HCT116 (cell line): Measurements from ENCODE around the gene PEX26. TPM values are rescaled to one million over a fixed set of nuclear protein-coding genes. Genes with fewer than 3 reads are reported as not detected.
"Not testable (repeated sequence)": the region's sequence is repeated elsewhere in the genome, so short reads cannot be mapped to it uniquely, and the experiment has no call there.

Experiments
- ATAC-seq: fragments of 200-7000 bp; cut with Tn5 transposase; 2 replicates; pipeline ENCODE4 v1.9.1; 2020; ENCODE audit warnings: mild to moderate bottlenecking, moderate library complexity
- BruUV-seq: library from RNA; stranded (reverse); fragments of 400-500 nt; replicated peaks from 2 replicates; lab custom pipeline; 2021; lab: Mats Ljungman, UMichigan
- CTCF ChIA-PET: fragments of 300-600 bp; sonication (Branson Sonifier 250); formaldehyde crosslinking; loops from one replicate; lab custom pipeline; 2021; ENCODE audit warnings: antibody characterized with exemption; lab: Charles Lee
- POLR2A ChIA-PET: fragments of 300-600, 350-600 bp; sonication (Branson Sonifier 250); formaldehyde crosslinking; loops from one replicate; lab custom pipeline; 2021; ENCODE audit warnings: antibody characterized with exemption; lab: Charles Lee
- RAD21 ChIA-PET, 2 experiments: fragments of 300-600 bp; sonication (Branson Sonifier 250); formaldehyde crosslinking; loops; one replicate each; lab custom pipeline; 2023; ENCODE audit warnings: low total read pairs in 2 of 2; ENCODE audit not compliant: uncharacterized antibody in 2 of 2, unreplicated experiment in 2 of 2, low non-redundant PET in 1 of 2; lab: Charles Lee
- DNase-seq: peaks from one replicate; pipeline ENCODE4 v3.0.0-alpha.2; 2010; ENCODE audit warnings: low read depth, low spot score
- H2AFZ ChIP-seq: fragments of 200-600 bp; shearing (Covaris generic), sonication (generic); 2 replicates; pipeline ENCODE4 v1.6.1; 2017; ENCODE audit warnings: low read depth, mixed run types, mixed read lengths, antibody characterized with exemption, low read length; ENCODE audit not compliant: poor library complexity, severe bottlenecking
- H3K27ac ChIP-seq: 2 replicates; pipeline ENCODE4 v1.5.1; 2012; ENCODE audit warnings: low read depth, low read length
- H3K27me3 ChIP-seq: fragments of 200-600 bp; sonication (generic); 2 replicates; pipeline ENCODE4 v1.6.1; 2016; ENCODE audit warnings: mixed run types, low read length, mixed read lengths; ENCODE audit not compliant: insufficient read depth
- H3K36me3 ChIP-seq, 2 experiments: fragments of 200-500 bp in 1 of 2; fragments of 200-600 bp in 1 of 2; sonication (Bioruptor generic) in 1 of 2; sonication (generic) in 1 of 2; 2 replicates each; pipeline versions ENCODE4 v1.5.1 to v1.6.1; 2014 to 2016; ENCODE audit warnings: low read length in 2 of 2, inconsistent platforms in 1 of 2, mixed read lengths in 1 of 2, mixed run types in 1 of 2; ENCODE audit not compliant: insufficient read depth in 2 of 2, control insufficient read depth in 1 of 2
- H3K4me1 ChIP-seq, 2 experiments: fragments of 200-600 bp in 1 of 2; sonication (generic) in 1 of 2; 2 replicates each; pipeline versions ENCODE4 v1.5.1 to v1.6.1; 2012 to 2017; ENCODE audit warnings: low read length in 2 of 2, inconsistent platforms in 1 of 2, mild to moderate bottlenecking in 1 of 2, mixed read lengths in 1 of 2, mixed run types in 1 of 2, moderate library complexity in 1 of 2; ENCODE audit not compliant: insufficient read depth in 2 of 2, control insufficient read depth in 1 of 2
- H3K4me2 ChIP-seq: fragments of 200-600 bp; sonication (generic); 2 replicates; pipeline ENCODE4 v1.6.1; 2017; ENCODE audit warnings: mixed run types, low read length, mixed read lengths
- H3K4me3 ChIP-seq, 2 experiments: fragments of 200-600 bp in 1 of 2; sonication (generic) in 1 of 2; replicated peaks in 1 of 2; 2 replicates each; pipeline ENCODE4 v1.5.1; 2011 to 2016; ENCODE audit warnings: low read length in 2 of 2, control low read depth in 1 of 2, low read depth in 1 of 2, mild to moderate bottlenecking in 1 of 2, mixed read lengths in 1 of 2, mixed run types in 1 of 2
- H3K79me2 ChIP-seq: fragments of 200-600 bp; sonication (generic); 2 replicates; pipeline ENCODE4 v1.6.1; 2017; ENCODE audit warnings: mild to moderate bottlenecking, mixed run types, low read length, moderate library complexity, mixed read lengths; ENCODE audit not compliant: insufficient read depth
- H3K9ac ChIP-seq: fragments of 200-600 bp; sonication (generic); 2 replicates; pipeline ENCODE4 v1.6.1; 2016; ENCODE audit warnings: low read length, mixed read lengths
- H3K9me2 ChIP-seq: fragments of 200-600 bp; sonication (generic), shearing (Covaris generic); 2 replicates; pipeline ENCODE4 v1.6.1; 2017; ENCODE audit warnings: mixed run types, mild to moderate bottlenecking, moderate library complexity; ENCODE audit not compliant: insufficient read depth
- H3K9me3 ChIP-seq, 2 experiments: fragments of 200-500 bp in 1 of 2; fragments of 200-600 bp in 1 of 2; sonication (Bioruptor generic) in 1 of 2; sonication (generic) in 1 of 2; 2 replicates each; pipeline ENCODE4 v1.6.1; 2014 to 2017; ENCODE audit warnings: low read length in 2 of 2, mixed read lengths in 2 of 2, inconsistent platforms in 1 of 2, low read depth in 1 of 2, mild to moderate bottlenecking in 1 of 2, mixed run types in 1 of 2, moderate library complexity in 1 of 2; ENCODE audit not compliant: control insufficient read depth in 1 of 2, insufficient read depth in 1 of 2
- H4K20me1 ChIP-seq: fragments of 200-600 bp; sonication (generic), shearing (Covaris generic); 2 replicates; pipeline ENCODE4 v1.6.1; 2017; ENCODE audit warnings: mixed run types, mild to moderate bottlenecking, moderate library complexity; ENCODE audit not compliant: insufficient read depth
- ATF3 ChIP-seq: IDR thresholded peaks from 2 replicates; pipeline ENCODE4 v1.6.1; 2012
- CBX3 ChIP-seq: IDR thresholded peaks from 2 replicates; pipeline ENCODE4 v1.6.1; 2012; ENCODE audit warnings: low read depth
- CEBPB ChIP-seq: IDR thresholded peaks from 2 replicates; pipeline ENCODE4 v1.6.1; 2012; ENCODE audit warnings: low read depth
- CTCF ChIP-seq, 3 experiments: fragments of 200-600 bp in 1 of 3; sonication (generic) in 1 of 3; IDR thresholded peaks in 2 of 3; conservative IDR thresholded peaks in 1 of 3; 2 replicates each; pipeline ENCODE4 v1.5.1; 2012 to 2017; ENCODE audit warnings: low read depth in 2 of 3, low read length in 2 of 3, antibody characterized with exemption in 1 of 3, borderline replicate concordance in 1 of 3, control low read depth in 1 of 3, mild to moderate bottlenecking in 1 of 3, mixed read lengths in 1 of 3, mixed run types in 1 of 3, moderate library complexity in 1 of 3; ENCODE audit not compliant: insufficient read depth in 1 of 3
- EGR1 ChIP-seq: IDR thresholded peaks from 2 replicates; pipeline ENCODE4 v1.6.1; 2012; ENCODE audit warnings: low read depth
- EZH2 ChIP-seq: fragments of 200-600 bp; sonication (generic); IDR thresholded peaks from 2 replicates; pipeline ENCODE4 v1.6.1; 2017; ENCODE audit warnings: antibody characterized with exemption, mixed run types
- EZH2phosphoT487 ChIP-seq: fragments of 200-600 bp; IDR thresholded peaks from 2 replicates; pipeline ENCODE4 v1.6.1; 2018; ENCODE audit warnings: antibody characterized with exemption, borderline replicate concordance
- JUND ChIP-seq: IDR thresholded peaks from 2 replicates; pipeline ENCODE4 v1.6.1; 2012
- POLR2A ChIP-seq: IDR thresholded peaks from 2 replicates; pipeline ENCODE4 v1.7.0; 2011; ENCODE audit warnings: borderline replicate concordance; ENCODE audit not compliant: insufficient read depth, insufficient read length; ENCODE audit errors: extremely low read depth
- SIN3A ChIP-seq: IDR thresholded peaks from 2 replicates; pipeline ENCODE4 v1.6.1; 2012; ENCODE audit warnings: low read depth
- SP1 ChIP-seq: IDR thresholded peaks from 2 replicates; pipeline ENCODE4 v1.6.1; 2012; ENCODE audit warnings: low read depth
- SRF ChIP-seq: IDR thresholded peaks from 2 replicates; pipeline ENCODE4 v1.6.1; 2012; ENCODE audit warnings: low read depth
- TCF7L2 ChIP-seq: IDR thresholded peaks from 2 replicates; pipeline ENCODE4 v1.7.0; 2011; ENCODE audit warnings: borderline replicate concordance, inconsistent platforms; ENCODE audit not compliant: insufficient read depth, insufficient read length; ENCODE audit errors: extremely low read depth
- ZBTB33 ChIP-seq: IDR thresholded peaks from 2 replicates; pipeline ENCODE4 v1.6.1; 2011; ENCODE audit warnings: mild to moderate bottlenecking, low read length, moderate library complexity; ENCODE audit not compliant: insufficient replicate concordance; ENCODE audit errors: extremely low read depth
- ZNF274 ChIP-seq: fragments of 200-500 bp; sonication (Bioruptor generic); IDR thresholded peaks from 2 replicates; pipeline ENCODE4 v1.6.1; 2014; ENCODE audit warnings: mild to moderate bottlenecking, low read depth, low read length, inconsistent platforms
- intact Hi-C: fragments of 100-400 bp; cut with micrococcal nuclease; formaldehyde crosslinking; loops from 2 replicates; pipeline ENCODE4 v1.10.0; 2022
- total RNA-seq: library from RNA; stranded (reverse); gene quantifications from one replicate; pipeline ENCODE4 v1.2.1, GENCODE V29; 2021; ENCODE audit not compliant: unreplicated experiment

PEX26 gene
- total RNA-seq, 1 experiment from 2014 or later: 26.4 TPM

GRCh38 chr22:18104566-18104965 is 26.8 kb downstream of the PEX26 start:
- TF ChIP-seq SIN3A (no peak), EZH2 (no peak), POLR2A (no peak), EZH2phosphoT487 (no peak), SRF (no peak), CTCF (IDR thresholded peaks at IDR 0.05 in 2 of 3, conservative IDR thresholded peaks at IDR 0.05 in 1 of 3; ENCODE audit: borderline replicate concordance in 1 of 3, insufficient read depth in 1 of 3, low read depth in 2 of 3, low read length in 2 of 3) (no peak), ZNF274 (no peak), CEBPB (no peak), JUND (no peak), ATF3 (no peak), EGR1 (no peak), SP1 (no peak), TCF7L2 (no peak), CBX3 (no peak), ZBTB33 (no peak)
- TF ChIP-seq, all 23 proteins: peak for 0
- no peaks in the 10 kb centered on the region for H3K9me2 ChIP-seq
- ChIA-PET POLR2A (no interaction called here), RAD21 (no interaction called here), CTCF (no interaction called here)
- no peaks in the 10 kb centered on the region for H4K20me1 ChIP-seq
- no peaks in the 10 kb centered on the region for H3K27me3 ChIP-seq
- BruUV-seq: no TSS peak
- no peak overlapping the region for H3K27ac ChIP-seq
- no peak overlapping the region for H3K9ac ChIP-seq
- H3K4me3 ChIP-seq: no peak overlapping the region
- no peaks in the 10 kb centered on the region for H3K4me1 ChIP-seq
- no peaks in the 10 kb centered on the region for H3K9me3 ChIP-seq
- ATAC-seq (no peak), DNase-seq (no peak)
- no peak overlapping the region for H2AFZ ChIP-seq
- H3K79me2 ChIP-seq: no peaks in the 10 kb centered on the region
- H3K4me2 ChIP-seq: no peak overlapping the region
- intact Hi-C loops: no loop called here
- H3K36me3 ChIP-seq: peaks cover 0 to 6% of the 10 kb centered on the region in 2 experiments; a peak in 1 of 4 replicates

GRCh38 chr22:18105981-18106380 is 28.2 kb downstream of the PEX26 start:
- H2AFZ ChIP-seq, H4K20me1 ChIP-seq, H3K4me3 ChIP-seq, H3K9me3 ChIP-seq, H3K4me2 ChIP-seq, ATAC-seq, H3K36me3 ChIP-seq, H3K4me1 ChIP-seq, intact Hi-C loops, DNase-seq, CTCF ChIA-PET, H3K79me2 ChIP-seq, H3K27ac ChIP-seq, H3K9ac ChIP-seq, RAD21 ChIA-PET, BruUV-seq, H3K9me2 ChIP-seq, POLR2A ChIA-PET, H3K27me3 ChIP-seq: not testable (repeated sequence)
